Mucosa of stomach (tissue), 1 donor: ENCODE measurements around the gene ASB13.

Source experiments
- H3K27me3 ChIP-seq: one replicate; pipeline ENCODE4 v1.7.0; 2013; ENCODE audit warnings: mild to moderate bottlenecking, low read length; ENCODE audit not compliant: control insufficient read depth, insufficient read depth
- H3K36me3 ChIP-seq: one replicate; pipeline ENCODE4 v1.7.0; 2013; ENCODE audit warnings: low read length; ENCODE audit not compliant: control insufficient read depth, insufficient read depth
- H3K4me1 ChIP-seq: one replicate; pipeline ENCODE4 v1.7.0; 2013; ENCODE audit warnings: mild to moderate bottlenecking, low read length; ENCODE audit not compliant: control insufficient read depth, insufficient read depth
- H3K4me3 ChIP-seq: one replicate; pipeline ENCODE4 v1.7.0; 2013; ENCODE audit warnings: low read length
- H3K9ac ChIP-seq: one replicate; pipeline ENCODE4 v1.7.0; 2013; ENCODE audit warnings: mild to moderate bottlenecking, low read length, moderate library complexity
- H3K9me3 ChIP-seq: one replicate; pipeline ENCODE4 v1.7.0; 2013; ENCODE audit warnings: mild to moderate bottlenecking, low read length, moderate library complexity; ENCODE audit not compliant: control insufficient read depth
- donor health status: Pancreatic carcinoma.

ASB13 gene

DNA sequence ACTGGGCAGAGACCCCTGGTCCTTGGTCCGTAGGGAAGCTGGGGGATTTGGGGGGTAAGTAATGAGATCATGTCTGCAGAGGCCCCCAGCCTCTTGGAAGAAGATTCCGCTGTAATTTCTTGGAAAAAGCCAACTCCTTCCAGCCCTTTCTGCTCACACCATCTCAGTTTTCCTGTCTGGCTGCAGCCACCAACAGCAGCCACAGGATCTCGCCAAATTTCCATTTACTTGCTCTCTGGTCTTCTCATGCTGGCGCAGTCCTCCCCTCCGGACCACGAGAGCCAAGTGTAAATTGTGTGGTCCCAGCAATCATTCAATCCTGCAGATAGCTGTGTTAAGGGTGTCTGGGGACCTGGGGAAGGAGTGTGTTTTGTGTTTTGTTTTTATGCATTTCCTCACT lies 49.6 kb downstream of the ASB13 start:
- Histone ChIP-seq H3K9me3 (no peaks in the 10 kb centered on the region), H3K36me3 (no peaks in the 10 kb centered on the region), H3K4me1 (peaks cover 25% of the 10 kb centered on the region), H3K27me3 (no peaks in the 10 kb centered on the region), H3K9ac (no peak overlapping the region), H3K4me3 (no peak overlapping the region)

- Histone ChIP-seq H3K4me3 (no peak overlapping the region), H3K27me3 (no peaks in the 10 kb centered on the region), H3K36me3 (no peaks in the 10 kb centered on the region), H3K4me1 (peaks cover 33% of the 10 kb centered on the region), H3K9ac (no peak overlapping the region), H3K9me3 (no peaks in the 10 kb centered on the region)
Observed at GRCh38 chr10:5616046-5616445, 50.3 kb downstream of the ASB13 start.

DNA sequence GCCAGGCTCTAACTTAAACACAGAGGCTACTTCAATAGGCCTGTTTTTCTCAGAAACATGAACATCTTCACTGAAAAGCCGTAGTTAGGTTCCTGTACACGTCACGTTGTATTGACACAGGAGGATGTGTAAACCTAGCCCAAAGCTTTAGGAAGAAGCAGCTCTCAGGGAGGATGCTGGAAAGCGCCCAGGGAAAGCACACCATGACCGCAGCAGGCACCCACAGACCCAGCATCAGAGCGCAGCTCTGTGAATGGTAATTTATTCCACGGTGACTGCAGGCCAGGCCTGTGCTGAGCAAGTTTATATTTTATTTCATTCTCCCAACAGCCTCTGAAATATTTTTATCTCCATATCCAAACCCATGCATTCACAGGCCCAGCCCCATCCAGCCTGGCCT lies 51.1 kb downstream of the ASB13 start:
- Histone ChIP-seq H3K4me3 (no peak overlapping the region), H3K4me1 (peaks cover 37% of the 10 kb centered on the region), H3K9me3 (no peaks in the 10 kb centered on the region), H3K9ac (no peak overlapping the region), H3K36me3 (no peaks in the 10 kb centered on the region), H3K27me3 (no peaks in the 10 kb centered on the region)

- H3K27me3 ChIP-seq, result no peaks in the 10 kb centered on the region
- peaks cover 43% of the 10 kb centered on the region for H3K4me1 ChIP-seq
- H3K9ac ChIP-seq, result peak overlapping the region; percentile 14
- no peak overlapping the region for H3K4me3 ChIP-seq
- H3K9me3 ChIP-seq, result no peaks in the 10 kb centered on the region
- H3K36me3 ChIP-seq, result no peaks in the 10 kb centered on the region
Observed at GRCh38 chr10:5614155-5614721, 52.2 kb downstream of the ASB13 start.

DNA sequence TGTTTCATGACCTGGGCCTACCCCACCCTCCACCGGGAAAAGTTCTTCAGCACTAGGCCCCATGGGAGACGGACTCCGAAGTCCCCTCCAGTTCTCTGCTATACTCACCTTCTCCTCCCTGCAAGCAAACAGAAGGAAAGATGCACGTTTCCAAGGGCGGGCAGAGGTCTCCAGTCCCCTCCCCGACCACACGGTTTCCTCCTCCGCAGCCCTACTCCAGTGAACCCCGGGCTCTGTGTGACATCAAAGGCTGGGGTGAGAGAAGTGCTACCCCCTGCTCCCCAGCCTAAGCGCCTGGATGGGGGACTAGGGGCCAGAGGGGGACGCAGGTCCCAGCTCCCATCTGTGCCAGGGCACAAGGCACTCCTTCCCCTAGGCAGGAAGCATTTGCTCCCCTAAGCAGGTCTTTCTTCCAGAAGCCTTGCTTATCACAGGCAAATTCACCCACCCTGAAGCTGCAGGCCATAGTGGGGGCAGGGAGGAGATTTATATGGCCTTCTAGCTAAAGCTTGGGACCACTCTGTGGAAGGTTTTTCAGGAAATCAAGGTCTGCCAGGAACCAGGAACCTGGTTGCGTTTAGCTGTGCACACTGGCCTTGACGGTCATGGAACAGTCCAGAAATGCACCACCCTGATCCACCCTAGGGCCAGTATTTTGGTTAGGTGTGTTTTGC lies 52.8 kb downstream of the ASB13 start:
- Histone ChIP-seq H3K4me3 (no peak overlapping the region), H3K4me1 (peaks cover 46% of the 10 kb centered on the region), H3K9me3 (no peaks in the 10 kb centered on the region), H3K36me3 (no peaks in the 10 kb centered on the region), H3K27me3 (no peaks in the 10 kb centered on the region), H3K9ac (peak overlapping the region; percentile 14)

GRCh38 chr10:5611899-5612680 lies 54.3 kb downstream of the ASB13 start:
- Histone ChIP-seq H3K27me3 (no peaks in the 10 kb centered on the region), H3K4me1 (peaks cover 53% of the 10 kb centered on the region), H3K36me3 (no peaks in the 10 kb centered on the region), H3K4me3 (no peak overlapping the region), H3K9me3 (no peaks in the 10 kb centered on the region), H3K9ac (no peak overlapping the region)

DNA sequence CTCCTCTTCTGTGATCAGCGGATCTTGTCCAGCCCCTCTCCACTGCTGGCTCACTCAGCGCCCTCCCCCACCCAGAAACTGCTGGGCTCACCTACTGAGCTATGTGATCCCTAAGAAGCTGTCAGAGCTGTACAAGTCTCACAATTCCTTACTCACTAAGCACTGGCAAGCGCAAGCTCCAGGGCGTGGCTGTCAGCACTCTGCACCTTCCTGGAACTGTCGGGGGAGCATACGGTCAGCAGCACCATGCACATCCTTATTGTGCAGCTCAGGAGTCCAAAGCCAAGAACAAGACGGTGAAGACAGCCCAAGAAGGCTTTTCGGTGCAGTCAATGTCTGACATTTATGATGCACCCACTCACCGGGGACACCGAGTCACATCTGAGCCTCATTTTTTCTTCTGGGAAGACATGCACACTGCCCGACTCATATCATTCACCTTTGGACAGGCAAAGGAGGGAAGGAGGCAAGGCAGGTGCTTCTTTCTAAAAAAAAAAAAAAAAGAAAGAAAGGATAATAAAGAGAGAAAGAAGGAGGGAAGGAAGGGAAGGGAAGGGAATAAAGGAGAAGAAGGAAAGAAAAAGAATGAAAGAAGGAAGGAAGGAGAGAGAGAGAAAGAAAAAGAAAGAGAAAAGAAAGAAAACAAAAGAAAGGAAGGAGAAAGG lies 56.3 kb downstream of the ASB13 start:
- H3K27me3 ChIP-seq, result no peaks in the 10 kb centered on the region
- H3K9ac ChIP-seq, result peak overlapping the region; percentile 32
- peak overlapping the region; percentile 2 for H3K4me3 ChIP-seq

GRCh38 chr10:5608608-5609220 lies 57.7 kb downstream of the ASB13 start:
- H3K27me3 ChIP-seq, result no peaks in the 10 kb centered on the region
- peaks cover 46% of the 10 kb centered on the region for H3K4me1 ChIP-seq
- H3K9me3 ChIP-seq, result no peaks in the 10 kb centered on the region
- no peak overlapping the region for H3K9ac ChIP-seq
- H3K4me3 ChIP-seq, result no peak overlapping the region
- no peaks in the 10 kb centered on the region for H3K36me3 ChIP-seq

More for the DNA sequence above, 56.3 kb downstream of the ASB13 start:
- no peaks in the 10 kb centered on the region for H3K9me3 ChIP-seq
- H3K4me1 ChIP-seq, result peaks cover 53% of the 10 kb centered on the region
- no peaks in the 10 kb centered on the region for H3K36me3 ChIP-seq

GRCh38 chr10:5607594-5607993 lies 58.8 kb downstream of the ASB13 start:
- no peaks in the 10 kb centered on the region for H3K9me3 ChIP-seq
- no peaks in the 10 kb centered on the region for H3K27me3 ChIP-seq
- H3K4me3 ChIP-seq, result no peak overlapping the region
- H3K36me3 ChIP-seq, result no peaks in the 10 kb centered on the region
- H3K9ac ChIP-seq, result no peak overlapping the region
- peaks cover 42% of the 10 kb centered on the region for H3K4me1 ChIP-seq

DNA sequence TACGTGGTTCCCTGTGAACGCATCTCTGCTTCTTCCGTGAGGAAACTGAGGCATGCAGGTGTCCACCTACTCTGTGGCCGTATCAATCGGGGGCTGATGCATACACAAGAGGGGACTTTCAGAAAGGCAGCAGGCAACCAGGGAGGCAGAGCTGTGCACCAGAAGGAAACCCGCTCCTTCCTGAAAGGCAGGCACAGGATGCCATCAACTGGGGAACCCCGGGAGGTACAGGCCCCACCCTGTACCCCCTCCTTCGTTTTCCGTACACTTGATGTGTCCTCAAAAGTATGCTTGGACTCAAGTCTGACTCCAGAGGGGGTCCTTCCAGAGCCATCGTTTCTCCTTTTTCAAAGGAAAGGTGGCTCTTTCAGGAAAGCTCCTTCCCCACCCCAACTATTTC lies 59.5 kb downstream of the ASB13 start:
- no peak overlapping the region for H3K4me3 ChIP-seq
- peaks cover 35% of the 10 kb centered on the region for H3K4me1 ChIP-seq
- H3K9me3 ChIP-seq, result no peaks in the 10 kb centered on the region

GRCh38 chr10:5606321-5606720 lies 60.1 kb downstream of the ASB13 start:
- Histone ChIP-seq H3K36me3 (no peaks in the 10 kb centered on the region), H3K4me1 (peaks cover 30% of the 10 kb centered on the region), H3K27me3 (no peaks in the 10 kb centered on the region), H3K9ac (no peak overlapping the region), H3K4me3 (no peak overlapping the region), H3K9me3 (no peaks in the 10 kb centered on the region)

More for the DNA sequence above, 59.5 kb downstream of the ASB13 start:
- Histone ChIP-seq H3K36me3 (no peaks in the 10 kb centered on the region), H3K27me3 (no peaks in the 10 kb centered on the region), H3K9ac (no peak overlapping the region)
